Subcutaneous adipose tissue (tissue), 4 donors: Measurements from ENCODE around the gene C7. TPM values are rescaled to one million over a fixed set of nuclear protein-coding genes. Genes with fewer than 3 reads are reported as not detected.

Source experiments
- CTCF ChIP-seq: fragments of 450-650 bp; IDR thresholded peaks from one replicate; pipeline ENCODE4 v1.5.1; 2016; ENCODE audit warnings: low read depth, mild to moderate bottlenecking, control low read depth, antibody characterized with exemption, moderate library complexity
- total RNA-seq, 4 donors: library from RNA; depleted of rRNA; stranded (reverse); fragments of >200 nt; gene quantifications; one replicate each; pipeline ENCODE4 v1.1.0, GENCODE V29; 2016

C7 gene
- total RNA-seq, 4 donors from 2014 or later, result 72.4 to 311 (median 113) TPM

- TF ChIP-seq CTCF, result no peak
These were observed 2.0 kb downstream of the C7 start for GRCh38 chr5:40911266-40911665.

- no peak for TF ChIP-seq CTCF
These were observed 5.5 kb downstream of the C7 start for GRCh38 chr5:40914835-40915234.

- no peak for TF ChIP-seq CTCF
These were observed 6.1 kb downstream of the C7 start for GRCh38 chr5:40915341-40915926.

- no peak for TF ChIP-seq CTCF
These were observed 6.9 kb downstream of the C7 start for GRCh38 chr5:40916226-40916625.

GRCh38 chr5:40928886-40929448, 19.7 kb downstream of the C7 start:
- no peak for TF ChIP-seq CTCF

- TF ChIP-seq CTCF, result no peak
These were observed 23.5 kb downstream of the C7 start for GRCh38 chr5:40932766-40933165.

- TF ChIP-seq CTCF, result no peak
These were observed 27.8 kb downstream of the C7 start for GRCh38 chr5:40937075-40937474.
